SK-N-MC (cell line): Measurements from ENCODE around the gene TTPAL.

Experiments
- EZH2 ChIP-seq: fragments of 200-600 bp; sonication (generic); IDR thresholded peaks from one replicate; pipeline ENCODE4 v1.6.1; 2017; ENCODE audit warnings: antibody characterized with exemption
- FOXP2 ChIP-seq: optimal IDR thresholded peaks from 2 replicates; pipeline ENCODE3; 2011; ENCODE audit warnings: mild to moderate bottlenecking, moderate library complexity; ENCODE audit not compliant: insufficient read depth; ENCODE audit errors: extremely low read length, control extremely low read depth
- POLR2AphosphoS5 ChIP-seq: IDR thresholded peaks from 2 replicates; pipeline ENCODE4 v1.6.1; 2012; ENCODE audit warnings: mild to moderate bottlenecking, low read depth, low read length, borderline replicate concordance

DNA sequence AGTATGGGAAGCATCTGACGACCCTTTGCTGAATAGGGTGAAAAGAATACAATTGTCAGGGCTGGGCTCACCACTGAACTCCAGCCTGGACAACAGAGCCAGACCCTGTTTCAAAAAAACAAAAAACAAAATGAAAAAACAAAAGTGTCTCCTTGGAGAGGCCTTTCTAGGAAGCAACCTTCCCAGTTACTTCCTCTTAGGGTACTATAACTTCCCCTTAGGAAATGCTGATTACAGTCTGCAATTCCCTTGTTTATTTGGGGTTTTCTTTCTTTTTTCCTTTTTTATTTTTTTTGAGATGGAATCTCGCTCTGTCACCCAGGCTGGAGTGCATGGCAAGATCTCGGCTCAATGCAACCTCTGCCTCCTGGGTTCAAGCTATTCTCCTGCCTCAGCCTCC is 20.5 kb upstream of the TTPAL start:
- TF ChIP-seq POLR2AphosphoS5 (no peak), EZH2 (no peak), FOXP2 (no peak)
